HepG2 (cell line): ENCODE measurements around the gene ASCC2. TPM values are rescaled to one million over a fixed set of nuclear protein-coding genes. Genes with fewer than 3 reads are reported as not detected.

Source experiments
- AHDC1 ChIP-seq: sonication (generic); formaldehyde crosslinking; IDR thresholded peaks from 2 replicates; pipeline ENCODE4 v1.5.1; 2020; ENCODE audit warnings: mild to moderate bottlenecking, missing genetic modification reagents, borderline replicate concordance
- ATF1 ChIP-seq: IDR thresholded peaks from 2 replicates; pipeline ENCODE4 v1.6.1; 2016; ENCODE audit warnings: mild to moderate bottlenecking, control low read depth
- CBX5 ChIP-seq: sonication (generic); formaldehyde crosslinking; IDR thresholded peaks from 2 replicates; pipeline ENCODE4 v1.4.0; 2020; ENCODE audit warnings: missing genetic modification reagents, borderline replicate concordance
- FOXO1 ChIP-seq: sonication (generic); formaldehyde crosslinking; IDR thresholded peaks from 2 replicates; pipeline ENCODE4 v1.4.0; 2020; ENCODE audit warnings: missing genetic modification reagents
- FOXP1 ChIP-seq, 2 experiments: fragments of 450-650 bp in 1 of 2; IDR thresholded peaks; 2 replicates each; pipeline ENCODE4 v1.6.1; 2017 to 2018; ENCODE audit warnings: antibody characterized with exemption in 1 of 2
- KDM6A ChIP-seq: IDR thresholded peaks from 2 replicates; pipeline ENCODE4 v1.6.1; 2016; ENCODE audit warnings: low read depth
- MYPOP ChIP-seq: sonication (generic); formaldehyde crosslinking; IDR thresholded peaks from 2 replicates; pipeline ENCODE4 v1.8.1; 2023; ENCODE audit warnings: mild to moderate bottlenecking, moderate library complexity, missing genetic modification reagents
- NPAS2 ChIP-seq: sonication (generic); formaldehyde crosslinking; IDR thresholded peaks from 2 replicates; pipeline ENCODE4 v1.8.0; 2022; ENCODE audit warnings: mild to moderate bottlenecking, missing genetic modification reagents, borderline replicate concordance
- NR2F2 ChIP-seq: IDR thresholded peaks from 2 replicates; pipeline ENCODE4 v1.6.1; 2012; ENCODE audit warnings: low read depth, inconsistent platforms, borderline replicate concordance
- PAXIP1 ChIP-seq: sonication (generic); formaldehyde crosslinking; conservative IDR thresholded peaks from 2 replicates; pipeline ENCODE4 v1.4.0; 2020; ENCODE audit warnings: mild to moderate bottlenecking, missing genetic modification reagents, moderate library complexity
- PRMT3 ChIP-seq: sonication (generic); formaldehyde crosslinking; IDR thresholded peaks from 2 replicates; pipeline ENCODE4 v1.8.1; 2022; ENCODE audit warnings: low read depth, mild to moderate bottlenecking, moderate library complexity, missing genetic modification reagents, borderline replicate concordance
- RFX3 ChIP-seq: IDR thresholded peaks from 2 replicates; pipeline ENCODE4 v1.6.1; 2016; ENCODE audit warnings: missing biosample characterization, missing genetic modification reagents
- TCF12 ChIP-seq, 2 experiments: fragments of 450-650 bp in 1 of 2; sonication (generic) in 1 of 2; formaldehyde crosslinking in 1 of 2; IDR thresholded peaks; 2 replicates each; pipeline versions ENCODE4 v1.6.1 to v1.8.0; 2017 to 2022; ENCODE audit warnings: antibody characterized with exemption in 1 of 2, mild to moderate bottlenecking in 1 of 2, missing genetic modification reagents in 1 of 2, moderate library complexity in 1 of 2
- ZBTB7B ChIP-seq: sonication (generic); formaldehyde crosslinking; IDR thresholded peaks from 2 replicates; pipeline ENCODE4 v1.4.0; 2020; ENCODE audit warnings: missing genetic modification reagents
- ZC3H13 ChIP-seq: sonication (generic); formaldehyde crosslinking; IDR thresholded peaks from 2 replicates; pipeline ENCODE4 v1.8.1; 2023; ENCODE audit warnings: mild to moderate bottlenecking, missing genetic modification reagents, moderate library complexity
- ZFYVE20 ChIP-seq: sonication (generic); formaldehyde crosslinking; IDR thresholded peaks from 2 replicates; pipeline ENCODE4 v1.8.0; 2023; ENCODE audit warnings: low read depth, mild to moderate bottlenecking, moderate library complexity, missing genetic modification reagents, borderline replicate concordance
- ZNF546 ChIP-seq: sonication (generic); formaldehyde crosslinking; conservative IDR thresholded peaks from 2 replicates; pipeline ENCODE4 v1.8.1; 2023; ENCODE audit warnings: mild to moderate bottlenecking, missing genetic modification reagents
- ZNF629 ChIP-seq: sonication (generic); formaldehyde crosslinking; conservative IDR thresholded peaks from 2 replicates; pipeline ENCODE4 v1.5.0; 2020; ENCODE audit warnings: missing genetic modification reagents
- ZNF772 ChIP-seq: sonication (generic); formaldehyde crosslinking; IDR thresholded peaks from 2 replicates; pipeline ENCODE4 v1.5.0; 2020; ENCODE audit warnings: mild to moderate bottlenecking, missing genetic modification reagents
- polyA plus RNA-seq, 8 experiments: library from polyadenylated mRNA; depleted of rRNA in 3 of 8; stranded (reverse) in 7 of 8; unstranded in 1 of 8; fragments of >200 nt; fragmentation: Illumina TruSeq in 4 of 8; extraction: Trizol in 4 of 8; gene quantifications; 2 replicates each; pipeline versions ENCODE4 v1.2.1 to v1.2.3, GENCODE V29; 2011 to 2016; ENCODE audit warnings: low read depth in 4 of 8, missing spikeins in 1 of 8, mixed read lengths in 1 of 8; ENCODE audit not compliant: insufficient read depth in 1 of 8
- total RNA-seq, 5 experiments: library from RNA; depleted of rRNA; stranded (reverse); fragments of >200 nt; fragmentation: Illumina TruSeq; extraction: Trizol; gene quantifications; 2 replicates each; pipeline ENCODE4 v1.2.3, GENCODE V29; 2016; ENCODE audit warnings: low read depth in 1 of 5

Gene ASCC2
- total and polyA plus RNA-seq, 2 of the 13 experiments (the other 11 are each of a cell fraction or from before 2014, with no cell fraction given) = 26.2 to 26.3 TPM

- TF ChIP-seq NPAS2 (CRISPR knock-in tag) = no peak
- TF ChIP-seq AHDC1 (CRISPR knock-in tag) = peak; percentile 23; the same call in 1 of the 2 replicates
- no peak for TF ChIP-seq ATF1 (CRISPR knock-in tag)
- 0 out of 2 replicates have a peak, but pooled peaks have one; percentile 5 for TF ChIP-seq KDM6A (CRISPR knock-in tag)
- peak; percentile 36; the same call in 1 of the 2 replicates for TF ChIP-seq MYPOP (CRISPR knock-in tag)
- no peak for TF ChIP-seq RFX3
- TF ChIP-seq ZNF546 (CRISPR knock-in tag) = no peak
- 0 out of 2 replicates have a peak, but pooled peaks have one; percentile 1 for TF ChIP-seq ZNF772 (CRISPR knock-in tag)
- TF ChIP-seq ZC3H13 = peak; percentile 40; the same call in 1 of the 2 replicates
- peak; percentile 17; the same call in 1 of the 2 replicates for TF ChIP-seq NR2F2
- no peak for TF ChIP-seq CBX5 (CRISPR knock-in tag)
- TF ChIP-seq PRMT3 (CRISPR knock-in tag) = 0 out of 2 replicates have a peak, but pooled peaks have one; percentile 26
- 0 out of 2 replicates have a peak, but pooled peaks have one; percentile 13 for TF ChIP-seq ZNF629 (CRISPR knock-in tag)
- TF ChIP-seq FOXP1 (IDR thresholded peaks at IDR 0.05) = no peak
- 0 out of 2 replicates have a peak, but pooled peaks have one; percentile 10 for TF ChIP-seq FOXP1 (CRISPR knock-in tag; IDR thresholded peaks at IDR 0.05)
- TF ChIP-seq ZFYVE20 = no peak
- TF ChIP-seq ZBTB7B (CRISPR knock-in tag) = peak; percentile 26; the same call in 1 of the 2 replicates
- TF ChIP-seq PAXIP1 (CRISPR knock-in tag) = peak; percentile 70
- TF ChIP-seq TCF12 (IDR thresholded peaks at IDR 0.05) = no peak
- peak; percentile 49; the same call in 1 of the 2 replicates for TF ChIP-seq TCF12 (CRISPR knock-in tag; IDR thresholded peaks at IDR 0.05)
- no peak for TF ChIP-seq FOXO1 (CRISPR knock-in tag)
Observed at GRCh38 chr22:29765905-29766631, 72.0 kb downstream of the ASCC2 start (continued).
